ENCODE data around the gene WNT9B. TPM values are rescaled to one million over a fixed set of nuclear protein-coding genes. Genes with fewer than 3 reads are reported as not detected.

Gene WNT9B
- total and polyA plus RNA-seq, 2 of the 13 experiments (the other 11 are each of a cell fraction or from before 2014, with no cell fraction given), result not detected

DNA sequence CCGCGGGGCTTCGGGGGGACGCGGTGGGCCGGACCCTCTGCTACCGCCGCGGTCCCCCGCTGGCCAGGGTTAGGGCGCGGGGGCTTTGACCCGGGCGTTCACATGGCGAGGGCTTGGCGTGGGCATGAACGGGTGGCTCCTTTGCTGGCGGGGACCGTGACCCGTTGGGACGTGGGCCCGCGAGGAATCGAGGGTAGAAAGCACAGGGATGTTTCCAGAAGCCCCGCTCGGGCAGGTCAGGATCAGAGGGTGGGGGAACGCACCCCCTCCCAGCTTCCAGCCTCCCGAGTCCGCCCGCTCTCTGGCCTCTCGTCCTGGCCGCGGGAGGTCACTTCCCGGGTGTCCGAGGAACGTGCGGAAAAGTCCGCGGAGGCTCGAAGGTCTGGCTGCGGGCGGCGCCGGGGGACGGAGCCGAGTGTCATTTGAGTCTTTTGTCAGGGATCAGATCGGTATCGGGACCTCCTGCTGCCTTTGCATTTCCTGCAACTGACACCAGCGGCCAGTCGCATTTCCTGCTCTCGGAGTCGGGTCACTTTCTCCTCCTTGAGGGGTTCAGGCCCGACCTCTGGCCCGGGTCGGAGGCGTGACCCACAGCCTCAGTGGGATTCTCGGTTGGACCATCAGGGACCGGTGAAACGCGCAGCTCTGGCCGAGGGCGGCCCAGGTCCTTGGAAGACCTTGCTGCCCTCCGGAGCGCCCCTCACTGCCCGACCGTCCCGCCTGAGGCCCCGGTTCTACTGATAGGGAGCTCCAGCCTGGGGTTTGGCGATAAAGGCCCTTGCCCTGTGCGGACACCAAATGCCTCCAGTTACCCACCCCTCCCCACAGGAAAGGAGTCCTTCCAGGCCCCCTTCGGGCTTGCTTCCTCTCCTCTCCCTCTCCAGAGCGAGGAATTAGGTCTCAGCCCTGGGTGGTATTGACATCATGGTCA is 32.2 kb upstream of the WNT9B start (continued):
- TF ChIP-seq ZNF713 (CRISPR knock-in tag; IDR thresholded peaks at IDR 0.05), result no peak
- TF ChIP-seq, protein P1, sequence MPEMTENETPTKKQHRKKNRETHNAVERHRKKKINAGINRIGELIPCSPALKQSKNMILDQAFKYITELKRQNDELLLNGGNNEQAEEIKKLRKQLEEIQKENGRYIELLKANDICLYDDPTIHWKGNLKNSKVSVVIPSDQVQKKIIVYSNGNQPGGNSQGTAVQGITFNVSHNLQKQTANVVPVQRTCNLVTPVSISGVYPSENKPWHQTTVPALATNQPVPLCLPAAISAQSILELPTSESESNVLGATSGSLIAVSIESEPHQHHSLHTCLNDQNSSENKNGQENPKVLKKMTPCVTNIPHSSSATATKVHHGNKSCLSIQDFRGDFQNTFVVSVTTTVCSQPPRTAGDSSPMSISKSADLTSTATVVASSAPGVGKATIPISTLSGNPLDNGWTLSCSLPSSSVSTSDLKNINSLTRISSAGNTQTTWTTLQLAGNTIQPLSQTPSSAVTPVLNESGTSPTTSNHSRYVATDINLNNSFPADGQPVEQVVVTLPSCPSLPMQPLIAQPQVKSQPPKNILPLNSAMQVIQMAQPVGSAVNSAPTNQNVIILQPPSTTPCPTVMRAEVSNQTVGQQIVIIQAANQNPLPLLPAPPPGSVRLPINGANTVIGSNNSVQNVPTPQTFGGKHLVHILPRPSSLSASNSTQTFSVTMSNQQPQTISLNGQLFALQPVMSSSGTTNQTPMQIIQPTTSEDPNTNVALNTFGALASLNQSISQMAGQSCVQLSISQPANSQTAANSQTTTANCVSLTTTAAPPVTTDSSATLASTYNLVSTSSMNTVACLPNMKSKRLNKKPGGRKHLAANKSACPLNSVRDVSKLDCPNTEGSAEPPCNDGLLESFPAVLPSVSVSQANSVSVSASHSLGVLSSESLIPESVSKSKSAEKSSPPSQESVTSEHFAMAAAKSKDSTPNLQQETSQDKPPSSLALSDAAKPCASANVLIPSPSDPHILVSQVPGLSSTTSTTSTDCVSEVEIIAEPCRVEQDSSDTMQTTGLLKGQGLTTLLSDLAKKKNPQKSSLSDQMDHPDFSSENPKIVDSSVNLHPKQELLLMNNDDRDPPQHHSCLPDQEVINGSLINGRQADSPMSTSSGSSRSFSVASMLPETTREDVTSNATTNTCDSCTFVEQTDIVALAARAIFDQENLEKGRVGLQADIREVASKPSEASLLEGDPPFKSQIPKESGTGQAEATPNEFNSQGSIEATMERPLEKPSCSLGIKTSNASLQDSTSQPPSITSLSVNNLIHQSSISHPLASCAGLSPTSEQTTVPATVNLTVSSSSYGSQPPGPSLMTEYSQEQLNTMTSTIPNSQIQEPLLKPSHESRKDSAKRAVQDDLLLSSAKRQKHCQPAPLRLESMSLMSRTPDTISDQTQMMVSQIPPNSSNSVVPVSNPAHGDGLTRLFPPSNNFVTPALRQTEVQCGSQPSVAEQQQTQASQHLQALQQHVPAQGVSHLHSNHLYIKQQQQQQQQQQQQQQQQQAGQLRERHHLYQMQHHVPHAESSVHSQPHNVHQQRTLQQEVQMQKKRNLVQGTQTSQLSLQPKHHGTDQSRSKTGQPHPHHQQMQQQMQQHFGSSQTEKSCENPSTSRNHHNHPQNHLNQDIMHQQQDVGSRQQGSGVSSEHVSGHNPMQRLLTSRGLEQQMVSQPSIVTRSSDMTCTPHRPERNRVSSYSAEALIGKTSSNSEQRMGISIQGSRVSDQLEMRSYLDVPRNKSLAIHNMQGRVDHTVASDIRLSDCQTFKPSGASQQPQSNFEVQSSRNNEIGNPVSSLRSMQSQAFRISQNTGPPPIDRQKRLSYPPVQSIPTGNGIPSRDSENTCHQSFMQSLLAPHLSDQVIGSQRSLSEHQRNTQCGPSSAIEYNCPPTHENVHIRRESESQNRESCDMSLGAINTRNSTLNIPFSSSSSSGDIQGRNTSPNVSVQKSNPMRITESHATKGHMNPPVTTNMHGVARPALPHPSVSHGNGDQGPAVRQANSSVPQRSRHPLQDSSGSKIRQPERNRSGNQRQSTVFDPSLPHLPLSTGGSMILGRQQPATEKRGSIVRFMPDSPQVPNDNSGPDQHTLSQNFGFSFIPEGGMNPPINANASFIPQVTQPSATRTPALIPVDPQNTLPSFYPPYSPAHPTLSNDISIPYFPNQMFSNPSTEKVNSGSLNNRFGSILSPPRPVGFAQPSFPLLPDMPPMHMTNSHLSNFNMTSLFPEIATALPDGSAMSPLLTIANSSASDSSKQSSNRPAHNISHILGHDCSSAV (CRISPR knock-in tag; IDR thresholded peaks at IDR 0.05; ENCODE audit: borderline replicate concordance), result no peak
- 0 out of 2 replicates have a peak, but pooled peaks have one; percentile 52 for TF ChIP-seq ETV6 (CRISPR knock-in tag; conservative IDR thresholded peaks at IDR 0.05)
- TF ChIP-seq HCFC1 (IDR thresholded peaks at IDR 0.05; ENCODE audit: low read depth, low read length), result no peak
- peak; percentile 33; the same call in 1 of the 2 replicates for TF ChIP-seq GABPB1 (CRISPR knock-in tag; IDR thresholded peaks at IDR 0.05)
- TF ChIP-seq, protein P2, sequence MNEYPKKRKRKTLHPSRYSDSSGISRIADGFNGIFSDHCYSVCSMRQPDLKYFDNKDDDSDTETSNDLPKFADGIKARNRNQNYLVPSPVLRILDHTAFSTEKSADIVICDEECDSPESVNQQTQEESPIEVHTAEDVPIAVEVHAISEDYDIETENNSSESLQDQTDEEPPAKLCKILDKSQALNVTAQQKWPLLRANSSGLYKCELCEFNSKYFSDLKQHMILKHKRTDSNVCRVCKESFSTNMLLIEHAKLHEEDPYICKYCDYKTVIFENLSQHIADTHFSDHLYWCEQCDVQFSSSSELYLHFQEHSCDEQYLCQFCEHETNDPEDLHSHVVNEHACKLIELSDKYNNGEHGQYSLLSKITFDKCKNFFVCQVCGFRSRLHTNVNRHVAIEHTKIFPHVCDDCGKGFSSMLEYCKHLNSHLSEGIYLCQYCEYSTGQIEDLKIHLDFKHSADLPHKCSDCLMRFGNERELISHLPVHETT (CRISPR knock-in tag; conservative IDR thresholded peaks at IDR 0.05), result no peak
- no peak for TF ChIP-seq HDAC6 (IDR thresholded peaks at IDR 0.05; ENCODE audit: low read depth, low read length)
- no peak for TF ChIP-seq ARNT (IDR thresholded peaks at IDR 0.05)
- TF ChIP-seq DNMT3B (CRISPR knock-in tag; conservative IDR thresholded peaks at IDR 0.05), result no peak
- TF ChIP-seq, protein P3, sequence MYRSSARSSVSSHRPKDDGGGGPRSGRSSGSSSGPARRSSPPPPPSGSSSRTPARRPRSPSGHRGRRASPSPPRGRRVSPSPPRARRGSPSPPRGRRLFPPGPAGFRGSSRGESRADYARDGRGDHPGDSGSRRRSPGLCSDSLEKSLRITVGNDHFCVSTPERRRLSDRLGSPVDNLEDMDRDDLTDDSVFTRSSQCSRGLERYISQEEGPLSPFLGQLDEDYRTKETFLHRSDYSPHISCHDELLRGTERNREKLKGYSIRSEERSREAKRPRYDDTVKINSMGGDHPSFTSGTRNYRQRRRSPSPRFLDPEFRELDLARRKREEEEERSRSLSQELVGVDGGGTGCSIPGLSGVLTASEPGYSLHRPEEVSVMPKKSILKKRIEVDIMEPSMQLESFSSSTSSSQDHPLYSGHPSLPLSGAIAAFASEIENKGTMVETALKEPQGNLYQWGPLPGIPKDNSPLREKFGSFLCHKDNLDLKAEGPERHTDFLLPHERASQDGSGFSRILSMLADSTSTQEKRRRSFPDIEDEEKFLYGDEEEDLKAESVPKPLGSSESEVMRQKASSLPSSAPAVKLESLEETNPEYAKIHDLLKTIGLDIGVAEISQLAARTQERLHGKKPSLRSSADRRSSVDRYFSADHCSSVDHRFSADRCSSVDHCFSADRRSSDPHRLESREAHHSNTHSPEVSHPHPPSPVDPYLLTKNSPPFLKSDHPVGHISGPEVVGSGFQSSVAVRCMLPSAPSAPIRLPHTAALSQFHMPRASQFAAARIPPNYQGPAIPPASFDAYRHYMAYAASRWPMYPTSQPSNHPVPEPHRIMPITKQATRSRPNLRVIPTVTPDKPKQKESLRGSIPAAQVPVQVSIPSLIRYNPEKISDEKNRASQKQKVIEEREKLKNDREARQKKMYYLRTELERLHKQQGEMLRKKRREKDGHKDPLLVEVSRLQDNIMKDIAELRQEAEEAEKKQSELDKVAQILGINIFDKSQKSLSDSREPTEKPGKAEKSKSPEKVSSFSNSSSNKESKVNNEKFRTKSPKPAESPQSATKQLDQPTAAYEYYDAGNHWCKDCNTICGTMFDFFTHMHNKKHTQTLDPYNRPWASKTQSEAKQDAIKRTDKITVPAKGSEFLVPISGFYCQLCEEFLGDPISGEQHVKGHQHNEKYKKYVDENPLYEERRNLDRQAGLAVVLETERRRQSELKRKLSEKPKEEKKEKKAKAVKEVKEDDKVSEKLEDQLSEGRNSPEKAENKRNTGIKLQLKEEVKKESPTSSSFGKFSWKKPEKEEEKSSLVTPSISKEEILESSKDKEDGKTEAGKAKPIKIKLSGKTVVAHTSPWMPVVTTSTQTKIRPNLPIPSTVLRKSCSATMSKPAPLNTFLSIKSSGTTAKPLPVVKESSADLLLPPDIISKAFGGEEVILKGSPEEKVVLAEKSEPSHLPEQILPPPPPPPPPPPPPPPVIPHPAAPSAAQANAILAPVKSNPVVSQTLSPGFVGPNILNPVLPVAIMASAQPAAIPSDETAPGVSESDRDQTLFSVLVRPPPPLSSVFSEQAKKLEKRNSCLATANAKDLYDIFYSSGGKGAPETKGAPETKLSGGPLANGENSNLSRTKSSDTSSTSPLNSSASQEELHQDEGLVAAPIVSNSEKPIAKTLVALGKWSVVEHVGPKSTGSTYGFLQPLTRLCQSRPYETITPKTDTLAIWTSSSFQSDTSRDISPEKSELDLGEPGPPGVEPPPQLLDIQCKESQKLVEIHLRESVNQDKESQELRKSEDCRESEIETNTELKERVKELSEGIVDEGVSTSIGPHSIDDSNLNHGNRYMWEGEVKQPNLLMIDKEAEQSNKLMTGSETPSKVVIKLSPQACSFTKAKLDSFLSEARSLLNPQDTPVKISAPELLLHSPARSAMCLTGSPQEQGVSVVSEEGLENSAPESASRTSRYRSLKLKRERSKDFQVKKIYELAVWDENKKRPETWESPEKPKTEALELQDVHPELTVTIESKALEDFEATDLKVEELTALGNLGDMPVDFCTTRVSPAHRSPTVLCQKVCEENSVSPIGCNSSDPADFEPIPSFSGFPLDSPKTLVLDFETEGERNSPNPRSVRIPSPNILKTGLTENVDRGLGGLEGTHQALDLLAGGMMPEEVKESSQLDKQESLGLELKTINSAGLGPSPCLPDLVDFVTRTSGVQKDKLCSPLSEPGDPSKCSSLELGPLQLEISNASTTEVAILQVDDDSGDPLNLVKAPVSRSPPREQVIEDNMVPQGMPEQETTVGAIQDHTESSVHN (CRISPR knock-in tag; IDR thresholded peaks at IDR 0.05), result no peak
- peak; percentile 48; the same call in 1 of the 2 replicates for TF ChIP-seq ZNF777 (CRISPR knock-in tag; IDR thresholded peaks at IDR 0.05)
